SK-N-SH (cell line): ENCODE measurements around the gene NAPA. TPM values are rescaled to one million over a fixed set of nuclear protein-coding genes. Genes with fewer than 3 reads are reported as not detected.

Experiments used
- CTCF ChIA-PET: fragments of 300-600, 350-600 bp; formaldehyde crosslinking; extraction: SDS; loops from one replicate; lab custom pipeline; 2021; lab: Yijun Ruan, JAX
- POLR2A ChIA-PET: fragments of 350-600 bp; sonication (Branson Sonifier 250); formaldehyde crosslinking; extraction: SDS; loops from one replicate; lab custom pipeline; 2020; ENCODE audit warnings: antibody characterized with exemption, inconsistent platforms; lab: Yijun Ruan, JAX
- DNase-seq: peaks from one replicate; pipeline ENCODE4 v3.0.0; 2012
- H2AFZ ChIP-seq: fragments of 200-600 bp; sonication (generic); 2 replicates; pipeline ENCODE4 v1.8.1; 2016; ENCODE audit warnings: antibody characterized with exemption, mild to moderate bottlenecking, low read depth
- H3F3A ChIP-seq: fragments of 200-600 bp; sonication (generic); replicated peaks from 2 replicates; pipeline ENCODE3; 2016; ENCODE audit warnings: antibody characterized with exemption, mild to moderate bottlenecking; ENCODE audit not compliant: insufficient read depth
- H3K27ac ChIP-seq, 2 experiments: fragments of 200-500 bp in 1 of 2; fragments of 200-600 bp in 1 of 2; sonication (Bioruptor generic) in 1 of 2; sonication (generic), shearing (Covaris generic) in 1 of 2; 2 replicates each; pipeline versions ENCODE4 v1.5.1 to v1.6.1; 2014 to 2016; ENCODE audit warnings: low read depth in 2 of 2, inconsistent platforms in 1 of 2, low read length in 1 of 2, mild to moderate bottlenecking in 1 of 2, mixed read lengths in 1 of 2
- H3K27me3 ChIP-seq: fragments of 200-600 bp; sonication (generic), shearing (Covaris generic); 2 replicates; pipeline ENCODE4 v1.6.1; 2016; ENCODE audit warnings: mixed run types; ENCODE audit not compliant: insufficient read depth
- H3K36me3 ChIP-seq, 2 experiments: fragments of 200-500 bp in 1 of 2; fragments of 200-600 bp in 1 of 2; sonication (Bioruptor generic) in 1 of 2; sonication (generic) in 1 of 2; replicated peaks in 1 of 2; 2 replicates each; pipeline versions ENCODE3 to v1.5.1; 2014 to 2016; ENCODE audit warnings: low read length in 1 of 2, mild to moderate bottlenecking in 1 of 2; ENCODE audit not compliant: insufficient read depth in 2 of 2, control insufficient read depth in 1 of 2
- H3K4me1 ChIP-seq, 2 experiments: fragments of 200-500 bp in 1 of 2; fragments of 200-600 bp in 1 of 2; sonication (Bioruptor generic) in 1 of 2; sonication (generic), shearing (Covaris generic) in 1 of 2; 2 replicates each; pipeline versions ENCODE4 v1.5.1 to v1.6.1; 2014 to 2016; ENCODE audit warnings: low read depth in 1 of 2, low read length in 1 of 2, mixed run types in 1 of 2; ENCODE audit not compliant: insufficient read depth in 2 of 2, control insufficient read depth in 1 of 2
- H3K4me2 ChIP-seq: fragments of 200-600 bp; sonication (generic), shearing (Covaris generic); 2 replicates; pipeline ENCODE4 v1.6.1; 2017; ENCODE audit warnings: mixed run types
- H3K4me3 ChIP-seq, 2 experiments: fragments of 200-500 bp in 1 of 2; fragments of 200-600 bp in 1 of 2; sonication (Bioruptor generic) in 1 of 2; sonication (generic), shearing (Covaris generic) in 1 of 2; 2 replicates each; pipeline versions ENCODE4 v1.5.1 to v1.8.1; 2014 to 2016; ENCODE audit warnings: low read depth in 2 of 2, inconsistent platforms in 1 of 2, low read length in 1 of 2, mild to moderate bottlenecking in 1 of 2, mixed read lengths in 1 of 2, moderate library complexity in 1 of 2
- H3K79me2 ChIP-seq: fragments of 200-600 bp; sonication (generic); 2 replicates; pipeline ENCODE4 v1.8.1; 2017; ENCODE audit warnings: mild to moderate bottlenecking; ENCODE audit not compliant: insufficient read depth
- H3K9ac ChIP-seq: fragments of 200-600 bp; sonication (generic); 2 replicates; pipeline ENCODE4 v1.6.1; 2017; ENCODE audit warnings: mixed run types
- H3K9me2 ChIP-seq: fragments of 200-600 bp; sonication (generic); 2 replicates; pipeline ENCODE4 v1.6.1; 2017; ENCODE audit warnings: mixed run types
- H3K9me3 ChIP-seq: fragments of 200-600 bp; sonication (generic); 2 replicates; pipeline ENCODE4 v1.6.1; 2017; ENCODE audit warnings: mixed run types, mild to moderate bottlenecking, moderate library complexity
- H4K20me1 ChIP-seq: fragments of 200-600 bp; sonication (generic); 2 replicates; pipeline ENCODE4 v1.6.1; 2017; ENCODE audit warnings: mild to moderate bottlenecking, mixed run types; ENCODE audit not compliant: insufficient read depth
- CHD2 ChIP-seq: fragments of 150-350 bp; IDR thresholded peaks from 2 replicates; pipeline ENCODE4 v1.6.1; 2018; ENCODE audit warnings: low read length; ENCODE audit not compliant: partially characterized antibody
- CTCF ChIP-seq: fragments of 200-600 bp; sonication (generic); IDR thresholded peaks from 2 replicates; pipeline ENCODE4 v1.6.1; 2017; ENCODE audit warnings: antibody characterized with exemption, mild to moderate bottlenecking, moderate library complexity
- FOSL2 ChIP-seq: IDR thresholded peaks from 2 replicates; pipeline ENCODE4 v1.4.0; 2012; ENCODE audit warnings: low read depth, mild to moderate bottlenecking, moderate library complexity, borderline replicate concordance
- GATA2 ChIP-seq: sonication (generic); formaldehyde crosslinking; IDR thresholded peaks from 2 replicates; pipeline ENCODE4 v1.5.0; 2020; ENCODE audit warnings: mild to moderate bottlenecking, missing genetic modification reagents
- MAX ChIP-seq: IDR thresholded peaks from 2 replicates; pipeline ENCODE4 v1.4.0; 2012; ENCODE audit warnings: low read depth
- NRF1 ChIP-seq: IDR thresholded peaks from 2 replicates; pipeline ENCODE4 v1.6.1; 2012; ENCODE audit warnings: low read depth, mild to moderate bottlenecking, low read length
- PBX3 ChIP-seq: IDR thresholded peaks from 2 replicates; pipeline ENCODE4; 2012
- RAD21 ChIP-seq: IDR thresholded peaks from 2 replicates; pipeline ENCODE4 v1.6.1; 2012; ENCODE audit warnings: mild to moderate bottlenecking, low read length
- RFX5 ChIP-seq: IDR thresholded peaks from 2 replicates; pipeline ENCODE4 v1.6.1; 2012; ENCODE audit warnings: mild to moderate bottlenecking, improper control_type of control experiment, low read length
- RXRA ChIP-seq: IDR thresholded peaks from 2 replicates; pipeline ENCODE4 v1.4.0; 2012; ENCODE audit warnings: low read depth, mild to moderate bottlenecking, borderline replicate concordance
- SIN3A ChIP-seq: IDR thresholded peaks from 2 replicates; pipeline ENCODE4 v1.6.1; 2012; ENCODE audit warnings: low read depth, mild to moderate bottlenecking, low read length, moderate library complexity, borderline replicate concordance
- SMC3 ChIP-seq: IDR thresholded peaks from 2 replicates; pipeline ENCODE4 v1.6.1; 2012; ENCODE audit warnings: low read depth, low read length, improper control_type of control experiment
- TAF1 ChIP-seq: IDR thresholded peaks from 2 replicates; pipeline ENCODE4 v1.6.1; 2012; ENCODE audit warnings: low read depth, mild to moderate bottlenecking, low read length, moderate library complexity, borderline replicate concordance
- TCF12 ChIP-seq: IDR thresholded peaks from 2 replicates; pipeline ENCODE4 v1.4.0; 2012
- TEAD4 ChIP-seq: IDR thresholded peaks from 2 replicates; pipeline ENCODE4 v1.4.0; 2012; ENCODE audit warnings: mild to moderate bottlenecking, borderline replicate concordance; ENCODE audit not compliant: insufficient read depth
- WGBS: methylation state at CpG from one replicate; pipeline ENCODE4 v1.1.6; 2017; ENCODE audit warnings: low lambda C conversion rate; 5-methylcytosine and 5-hydroxymethylcytosine counted together
- polyA plus RNA-seq, 3 experiments: library from polyadenylated mRNA; depleted of rRNA; stranded (reverse); fragments of >200 nt; gene quantifications; 2 replicates each; pipeline ENCODE4 v1.2.3, GENCODE V29; 2012

Gene NAPA
- polyA plus RNA-seq, 1 of the 3 experiments (the other 2 are of a cell fraction), result 84.1 TPM

GRCh38 chr19:47507924-47508553 is 6.8 kb downstream of the NAPA start:
- no peak for DNase-seq
- ChIA-PET POLR2A (interaction anchor here (0.9 to 1.3 kb wide), 3 partner anchors 12 to 60 kb away, joined by 3 to 5 read pairs (median 5); partner anchors contain the start of gene KPTN), CTCF (interaction anchor here (0.7 to 4.4 kb wide), 13 partner anchors 7 to 237 kb away, joined by 3 to 44 read pairs (median 5); partner anchors contain the start of genes NAPA, NOP53 and SLC8A2)
- H3K36me3 ChIP-seq, result peaks cover 7 to 14% of the 10 kb centered on the region in 2 experiments
- peaks cover 36% of the 10 kb centered on the region for H4K20me1 ChIP-seq
- no peaks in the 10 kb centered on the region for H3K9me2 ChIP-seq
- no peak overlapping the region for H3K9ac ChIP-seq
- 81% methylated on average over 10 of the region's 11 CpGs for WGBS
- no peaks in the 10 kb centered on the region for H3K27me3 ChIP-seq
- no peak overlapping the region for H3K4me2 ChIP-seq
- H3K79me2 ChIP-seq, result peaks cover 79% of the 10 kb centered on the region
- H3K4me1 ChIP-seq, result peaks cover 10 to 29% of the 10 kb centered on the region in 2 experiments; a peak in 3 of 4 replicates
- peak overlapping the region in 1 of 2 experiments; percentile 89; a peak in 1 of 4 replicates for H3K27ac ChIP-seq
- H2AFZ ChIP-seq, result no peak overlapping the region
- TF ChIP-seq TAF1, result no peak
- no peak for TF ChIP-seq GATA2 (CRISPR knock-in tag)
- no peak for TF ChIP-seq TEAD4
- TF ChIP-seq RAD21, result peak; percentile 62
- TF ChIP-seq CHD2, result no peak
- peak; percentile 38; the same call in 1 of the 2 replicates for TF ChIP-seq SMC3
- TF ChIP-seq TCF12, result no peak
- TF ChIP-seq CTCF, result no peak
- no peak for TF ChIP-seq MAX
- no peak for TF ChIP-seq PBX3
- TF ChIP-seq NRF1, result no peak
- TF ChIP-seq RFX5, result no peak
- TF ChIP-seq SIN3A, result no peak
- no peak for TF ChIP-seq FOSL2
- no peak for TF ChIP-seq RXRA
- no peak overlapping the region for H3K4me3 ChIP-seq
- H3K9me3 ChIP-seq, result no peaks in the 10 kb centered on the region
- no peaks in the 10 kb centered on the region for H3F3A ChIP-seq
